ENCODE measurements around the gene SNAI1.
A peak's percentile ranks its signal among the peaks of the same experiment; 100 is the strongest.
"Not testable (repeated sequence)": the region's sequence is repeated elsewhere in the genome, so short reads cannot be mapped to it uniquely, and the experiment has no call there.

The SNAI1 gene

DNA sequence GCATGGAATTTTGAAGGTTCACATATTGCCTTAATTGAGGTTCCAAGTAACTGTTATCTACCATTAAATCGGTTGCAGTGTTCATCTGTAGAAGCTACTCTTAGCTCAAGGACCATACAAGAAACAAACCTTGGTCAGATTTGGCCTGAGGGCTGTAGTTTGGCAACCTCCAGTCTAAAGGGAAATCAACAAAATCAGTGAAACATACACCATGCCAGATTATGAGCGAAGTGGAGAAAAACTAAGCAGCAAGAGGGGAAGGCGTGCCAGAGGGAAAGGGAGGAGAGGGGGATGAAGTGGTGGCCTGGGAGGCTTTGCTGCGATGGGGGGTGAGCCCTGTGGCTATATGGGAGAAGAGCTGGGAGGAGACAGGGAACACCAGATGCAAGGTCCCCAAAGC lies 8.8 kb upstream of the SNAI1 start:
- DNase-seq (ENCODE audit: low read depth, low spot score): no peak
- H3K4me3 ChIP-seq (ENCODE audit: low read depth, low read length): no peak overlapping the region
- in situ Hi-C loops (cut with HindIII; ENCODE audit: low sequenced_read_pairs): no loop called here
- TF ChIP-seq, protein P1, sequence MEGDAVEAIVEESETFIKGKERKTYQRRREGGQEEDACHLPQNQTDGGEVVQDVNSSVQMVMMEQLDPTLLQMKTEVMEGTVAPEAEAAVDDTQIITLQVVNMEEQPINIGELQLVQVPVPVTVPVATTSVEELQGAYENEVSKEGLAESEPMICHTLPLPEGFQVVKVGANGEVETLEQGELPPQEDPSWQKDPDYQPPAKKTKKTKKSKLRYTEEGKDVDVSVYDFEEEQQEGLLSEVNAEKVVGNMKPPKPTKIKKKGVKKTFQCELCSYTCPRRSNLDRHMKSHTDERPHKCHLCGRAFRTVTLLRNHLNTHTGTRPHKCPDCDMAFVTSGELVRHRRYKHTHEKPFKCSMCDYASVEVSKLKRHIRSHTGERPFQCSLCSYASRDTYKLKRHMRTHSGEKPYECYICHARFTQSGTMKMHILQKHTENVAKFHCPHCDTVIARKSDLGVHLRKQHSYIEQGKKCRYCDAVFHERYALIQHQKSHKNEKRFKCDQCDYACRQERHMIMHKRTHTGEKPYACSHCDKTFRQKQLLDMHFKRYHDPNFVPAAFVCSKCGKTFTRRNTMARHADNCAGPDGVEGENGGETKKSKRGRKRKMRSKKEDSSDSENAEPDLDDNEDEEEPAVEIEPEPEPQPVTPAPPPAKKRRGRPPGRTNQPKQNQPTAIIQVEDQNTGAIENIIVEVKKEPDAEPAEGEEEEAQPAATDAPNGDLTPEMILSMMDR (IDR thresholded peaks at IDR 0.05; ENCODE audit: low read depth, low read length): no peak

DNA sequence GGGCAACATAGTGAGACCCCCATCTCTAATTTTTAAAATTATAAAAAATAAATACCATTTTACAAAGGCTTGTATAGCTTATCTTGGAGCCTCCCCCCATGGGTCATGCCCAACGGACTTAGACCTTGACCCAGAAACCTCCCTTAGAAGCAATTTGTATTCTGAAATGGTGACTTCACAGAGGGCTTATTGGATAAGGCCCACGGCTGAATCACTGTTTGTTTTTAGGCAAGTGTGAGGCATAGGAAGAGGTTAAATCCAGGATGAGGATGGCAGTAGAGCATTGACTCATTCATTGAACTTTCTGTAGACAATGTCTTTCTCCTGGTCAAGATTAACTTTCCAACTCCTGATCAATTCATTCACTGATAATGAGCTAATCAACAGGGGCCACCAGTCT lies 6.2 kb upstream of the SNAI1 start:
- H3K4me3 ChIP-seq (ENCODE audit: low read depth, low read length): no peak overlapping the region
- DNase-seq (ENCODE audit: low read depth, low spot score): no peak
- TF ChIP-seq, protein P1 (IDR thresholded peaks at IDR 0.05; ENCODE audit: low read depth, low read length): no peak
- in situ Hi-C loops (cut with HindIII; ENCODE audit: low sequenced_read_pairs): no loop called here

DNA sequence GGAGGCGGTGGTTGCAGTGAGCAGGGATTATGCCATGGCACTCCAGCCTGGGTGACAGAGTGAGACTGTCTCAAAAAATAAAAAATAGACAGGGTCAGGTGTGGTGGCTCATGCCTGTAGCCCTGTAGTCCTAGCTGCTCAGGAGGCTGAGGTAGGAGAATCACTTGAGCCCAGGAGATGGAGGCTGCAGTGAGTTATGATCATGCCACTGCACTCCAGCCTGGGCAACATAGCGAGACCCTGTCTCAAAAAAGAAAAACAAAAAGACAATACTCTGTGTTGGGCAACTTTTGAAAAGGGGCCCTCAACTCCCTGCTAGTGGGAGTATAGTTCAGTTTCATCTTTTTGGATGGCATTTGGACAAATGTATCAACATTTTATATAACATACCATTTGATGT lies 5.0 kb upstream of the SNAI1 start:
- DNase-seq (ENCODE audit: low read depth, low spot score); H3K4me3 ChIP-seq (ENCODE audit: low read depth, low read length); in situ Hi-C loops (cut with HindIII; ENCODE audit: low sequenced_read_pairs): not testable (repeated sequence)

DNA sequence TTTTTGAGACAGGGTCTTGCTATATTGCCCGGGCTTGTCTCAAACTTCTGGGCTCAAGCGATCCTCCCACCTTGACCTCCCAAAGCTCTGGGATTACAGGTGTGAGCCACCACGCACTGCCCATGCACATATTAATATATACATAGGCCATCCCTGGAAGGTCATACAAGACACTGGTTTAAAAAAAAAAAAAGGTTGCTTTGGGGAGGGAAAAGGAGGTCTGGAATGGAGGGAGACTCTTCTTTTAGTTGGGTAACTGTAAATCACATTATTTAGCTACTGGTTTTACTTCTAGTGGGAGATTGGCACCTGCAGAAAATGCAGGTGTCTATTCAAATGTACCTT lies 4.1 kb upstream of the SNAI1 start:
- TF ChIP-seq, protein P1 (IDR thresholded peaks at IDR 0.05; ENCODE audit: low read depth, low read length): no peak
- DNase-seq (ENCODE audit: low read depth, low spot score): no peak
- in situ Hi-C loops (cut with HindIII; ENCODE audit: low sequenced_read_pairs): no loop called here
- no peak overlapping the region for H3K4me3 ChIP-seq (ENCODE audit: low read depth, low read length)

DNA sequence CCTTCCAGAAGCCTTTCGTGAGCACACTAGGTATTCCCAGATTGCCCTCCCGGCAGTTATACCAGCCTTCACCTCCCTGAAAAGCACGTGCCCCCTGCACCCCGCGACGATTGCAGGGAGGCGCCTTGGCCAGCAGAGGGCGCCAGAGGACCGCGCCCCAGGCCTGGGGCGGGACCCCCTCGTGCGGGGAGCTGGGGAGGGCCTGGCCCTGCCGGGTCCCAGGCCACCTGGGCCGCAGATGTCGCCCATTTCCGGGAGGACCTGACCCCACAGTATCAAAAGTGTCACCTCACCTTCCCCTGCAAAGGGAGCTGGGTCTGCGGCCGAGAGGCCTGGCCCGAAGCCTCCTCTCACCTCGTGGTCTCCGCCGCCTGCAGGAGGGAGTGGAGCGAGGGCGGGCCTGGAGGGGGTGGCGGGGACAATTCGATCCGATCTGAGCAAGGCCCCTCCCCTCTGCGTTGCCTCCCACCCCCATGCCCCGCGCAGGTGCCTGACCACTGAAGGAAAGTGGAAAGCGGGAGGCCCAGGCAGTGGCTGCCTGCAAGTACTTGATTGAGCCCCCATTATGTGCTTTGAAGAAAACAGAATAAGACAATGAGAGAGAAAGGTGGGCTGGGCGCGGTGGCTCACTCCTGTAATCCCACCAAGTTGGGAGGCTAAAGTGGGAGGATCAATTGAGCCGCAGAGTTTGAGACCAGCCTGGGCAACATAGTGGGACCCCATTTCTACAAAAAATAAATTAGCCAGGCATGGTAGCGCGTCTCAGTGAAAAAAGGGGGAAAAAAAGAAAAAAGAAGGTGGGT lies 3.5 kb upstream of the SNAI1 start:
- peak; percentile 51 for DNase-seq (ENCODE audit: low read depth, low spot score)
- TF ChIP-seq, protein P1 (IDR thresholded peaks at IDR 0.05; ENCODE audit: low read depth, low read length): peak; percentile 93
- in situ Hi-C loops (cut with HindIII; ENCODE audit: low sequenced_read_pairs): no loop called here
- H3K4me3 ChIP-seq (ENCODE audit: low read depth, low read length): peak overlapping the region; percentile 12

DNA sequence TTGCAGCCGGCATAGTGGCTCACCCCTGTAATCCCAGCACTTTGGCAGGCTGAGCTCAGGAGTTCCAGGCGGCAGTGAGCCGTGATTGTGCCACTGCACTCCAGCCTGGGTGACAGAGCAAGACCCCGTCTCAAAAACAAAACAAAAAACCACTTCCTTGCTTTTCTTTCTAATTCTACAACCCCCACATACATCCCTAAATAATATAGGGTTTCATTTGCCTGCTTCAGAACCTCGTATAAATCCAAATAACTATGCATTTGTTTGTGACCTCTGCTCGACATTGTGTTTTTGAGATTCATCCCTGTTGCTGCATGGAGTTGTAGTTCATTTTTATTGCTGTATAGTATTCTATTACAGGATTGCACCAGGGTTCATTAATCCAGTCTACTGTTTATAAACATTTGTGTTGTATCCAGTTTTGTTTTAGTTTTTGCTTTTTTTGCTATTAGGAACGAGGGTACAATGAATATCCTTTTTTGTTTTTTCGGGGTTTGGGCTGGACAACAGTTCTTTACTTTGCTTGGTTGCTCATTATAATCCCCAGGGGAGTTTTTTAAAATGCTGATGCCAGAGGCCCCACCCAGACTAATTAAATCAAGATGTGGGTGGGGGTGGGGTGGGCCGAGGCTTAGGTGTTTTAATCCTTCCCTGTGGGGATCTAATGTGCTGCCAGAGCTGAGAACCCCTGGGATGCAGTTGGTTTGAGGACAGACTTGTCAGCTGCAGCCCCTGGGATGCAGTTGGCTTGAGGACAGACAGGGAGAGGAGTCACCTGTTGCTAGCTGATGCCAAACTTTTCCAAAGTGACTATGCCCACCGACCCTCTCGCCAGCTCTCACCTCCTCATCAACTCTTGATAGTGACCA lies 2.4 kb upstream of the SNAI1 start:
- DNase-seq (ENCODE audit: low read depth, low spot score): no peak
- H3K4me3 ChIP-seq (ENCODE audit: low read depth, low read length): no peak overlapping the region
- TF ChIP-seq, protein P1 (IDR thresholded peaks at IDR 0.05; ENCODE audit: low read depth, low read length): no peak
- in situ Hi-C loops (cut with HindIII; ENCODE audit: low sequenced_read_pairs): no loop called here
